ENCODE results near the gene ZPR1.

The ZPR1 gene

DNA sequence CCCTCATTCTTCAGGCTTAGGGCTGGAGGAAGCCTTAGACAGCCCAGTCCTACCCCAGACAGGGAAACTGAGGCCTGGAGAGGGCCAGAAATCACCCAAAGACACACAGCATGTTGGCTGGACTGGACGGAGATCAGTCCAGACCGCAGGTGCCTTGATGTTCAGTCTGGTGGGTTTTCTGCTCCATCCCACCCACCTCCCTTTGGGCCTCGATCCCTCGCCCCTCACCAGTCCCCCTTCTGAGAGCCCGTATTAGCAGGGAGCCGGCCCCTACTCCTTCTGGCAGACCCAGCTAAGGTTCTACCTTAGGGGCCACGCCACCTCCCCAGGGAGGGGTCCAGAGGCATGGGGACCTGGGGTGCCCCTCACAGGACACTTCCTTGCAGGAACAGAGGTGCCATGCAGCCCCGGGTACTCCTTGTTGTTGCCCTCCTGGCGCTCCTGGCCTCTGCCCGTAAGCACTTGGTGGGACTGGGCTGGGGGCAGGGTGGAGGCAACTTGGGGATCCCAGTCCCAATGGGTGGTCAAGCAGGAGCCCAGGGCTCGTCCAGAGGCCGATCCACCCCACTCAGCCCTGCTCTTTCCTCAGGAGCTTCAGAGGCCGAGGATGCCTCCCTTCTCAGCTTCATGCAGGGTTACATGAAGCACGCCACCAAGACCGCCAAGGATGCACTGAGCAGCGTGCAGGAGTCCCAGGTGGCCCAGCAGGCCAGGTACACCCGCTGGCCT, 42.5 kb upstream of the ZPR1 start:
- H3K36me3 ChIP-seq (ENCODE audit: low read depth), result no peaks in the 10 kb centered on the region
- H3K9me3 ChIP-seq (ENCODE audit: severe bottlenecking), result no peaks in the 10 kb centered on the region
- DNase-seq (ENCODE audit: low spot score) (no peak), ATAC-seq (ENCODE audit: low read depth) (no peak)
- H3K4me3 ChIP-seq (ENCODE audit: severe bottlenecking), result no peak overlapping the region
- no peak overlapping the region for H3K27ac ChIP-seq (ENCODE audit: poor library complexity, severe bottlenecking)
- no peaks in the 10 kb centered on the region for H3K4me1 ChIP-seq (ENCODE audit: insufficient read depth, poor library complexity, severe bottlenecking)
- H3K27me3 ChIP-seq (ENCODE audit: insufficient read depth, poor library complexity, severe bottlenecking), result no peaks in the 10 kb centered on the region
- TF ChIP-seq, protein P1, sequence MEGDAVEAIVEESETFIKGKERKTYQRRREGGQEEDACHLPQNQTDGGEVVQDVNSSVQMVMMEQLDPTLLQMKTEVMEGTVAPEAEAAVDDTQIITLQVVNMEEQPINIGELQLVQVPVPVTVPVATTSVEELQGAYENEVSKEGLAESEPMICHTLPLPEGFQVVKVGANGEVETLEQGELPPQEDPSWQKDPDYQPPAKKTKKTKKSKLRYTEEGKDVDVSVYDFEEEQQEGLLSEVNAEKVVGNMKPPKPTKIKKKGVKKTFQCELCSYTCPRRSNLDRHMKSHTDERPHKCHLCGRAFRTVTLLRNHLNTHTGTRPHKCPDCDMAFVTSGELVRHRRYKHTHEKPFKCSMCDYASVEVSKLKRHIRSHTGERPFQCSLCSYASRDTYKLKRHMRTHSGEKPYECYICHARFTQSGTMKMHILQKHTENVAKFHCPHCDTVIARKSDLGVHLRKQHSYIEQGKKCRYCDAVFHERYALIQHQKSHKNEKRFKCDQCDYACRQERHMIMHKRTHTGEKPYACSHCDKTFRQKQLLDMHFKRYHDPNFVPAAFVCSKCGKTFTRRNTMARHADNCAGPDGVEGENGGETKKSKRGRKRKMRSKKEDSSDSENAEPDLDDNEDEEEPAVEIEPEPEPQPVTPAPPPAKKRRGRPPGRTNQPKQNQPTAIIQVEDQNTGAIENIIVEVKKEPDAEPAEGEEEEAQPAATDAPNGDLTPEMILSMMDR (IDR thresholded peaks at IDR 0.05; ENCODE audit: poor library complexity, severe bottlenecking), result no peak

DNA sequence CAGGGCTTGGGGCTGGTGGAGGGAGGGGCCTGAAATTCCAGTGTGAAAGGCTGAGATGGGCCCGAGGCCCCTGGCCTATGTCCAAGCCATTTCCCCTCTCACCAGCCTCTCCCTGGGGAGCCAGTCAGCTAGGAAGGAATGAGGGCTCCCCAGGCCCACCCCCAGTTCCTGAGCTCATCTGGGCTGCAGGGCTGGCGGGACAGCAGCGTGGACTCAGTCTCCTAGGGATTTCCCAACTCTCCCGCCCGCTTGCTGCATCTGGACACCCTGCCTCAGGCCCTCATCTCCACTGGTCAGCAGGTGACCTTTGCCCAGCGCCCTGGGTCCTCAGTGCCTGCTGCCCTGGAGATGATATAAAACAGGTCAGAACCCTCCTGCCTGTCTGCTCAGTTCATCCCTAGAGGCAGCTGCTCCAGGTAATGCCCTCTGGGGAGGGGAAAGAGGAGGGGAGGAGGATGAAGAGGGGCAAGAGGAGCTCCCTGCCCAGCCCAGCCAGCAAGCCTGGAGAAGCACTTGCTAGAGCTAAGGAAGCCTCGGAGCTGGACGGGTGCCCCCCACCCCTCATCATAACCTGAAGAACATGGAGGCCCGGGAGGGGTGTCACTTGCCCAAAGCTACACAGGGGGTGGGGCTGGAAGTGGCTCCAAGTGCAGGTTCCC, 41.8 kb upstream of the ZPR1 start, which contains the start of gene APOC3:
Gene APOC3, plus strand, starts transcription at position 383 of the 659 bp plus-strand sequence. CDS start 676 bp downstream, outside the sequence.
- Histone ChIP-seq H3K4me1 (ENCODE audit: insufficient read depth, poor library complexity, severe bottlenecking) (no peaks in the 10 kb centered on the region), H3K27me3 (ENCODE audit: insufficient read depth, poor library complexity, severe bottlenecking) (no peaks in the 10 kb centered on the region), H3K36me3 (ENCODE audit: low read depth) (no peaks in the 10 kb centered on the region), H3K4me3 (ENCODE audit: severe bottlenecking) (no peak within 1 kb of the TSS), H3K9me3 (ENCODE audit: severe bottlenecking) (no peaks in the 10 kb centered on the region), H3K27ac (ENCODE audit: poor library complexity, severe bottlenecking) (no peak within 1 kb of the TSS)
- TF ChIP-seq, protein P1 (IDR thresholded peaks at IDR 0.05; ENCODE audit: poor library complexity, severe bottlenecking), result no peak
- DNase-seq (ENCODE audit: low spot score), result no peak
- no peak for ATAC-seq (ENCODE audit: low read depth)

DNA sequence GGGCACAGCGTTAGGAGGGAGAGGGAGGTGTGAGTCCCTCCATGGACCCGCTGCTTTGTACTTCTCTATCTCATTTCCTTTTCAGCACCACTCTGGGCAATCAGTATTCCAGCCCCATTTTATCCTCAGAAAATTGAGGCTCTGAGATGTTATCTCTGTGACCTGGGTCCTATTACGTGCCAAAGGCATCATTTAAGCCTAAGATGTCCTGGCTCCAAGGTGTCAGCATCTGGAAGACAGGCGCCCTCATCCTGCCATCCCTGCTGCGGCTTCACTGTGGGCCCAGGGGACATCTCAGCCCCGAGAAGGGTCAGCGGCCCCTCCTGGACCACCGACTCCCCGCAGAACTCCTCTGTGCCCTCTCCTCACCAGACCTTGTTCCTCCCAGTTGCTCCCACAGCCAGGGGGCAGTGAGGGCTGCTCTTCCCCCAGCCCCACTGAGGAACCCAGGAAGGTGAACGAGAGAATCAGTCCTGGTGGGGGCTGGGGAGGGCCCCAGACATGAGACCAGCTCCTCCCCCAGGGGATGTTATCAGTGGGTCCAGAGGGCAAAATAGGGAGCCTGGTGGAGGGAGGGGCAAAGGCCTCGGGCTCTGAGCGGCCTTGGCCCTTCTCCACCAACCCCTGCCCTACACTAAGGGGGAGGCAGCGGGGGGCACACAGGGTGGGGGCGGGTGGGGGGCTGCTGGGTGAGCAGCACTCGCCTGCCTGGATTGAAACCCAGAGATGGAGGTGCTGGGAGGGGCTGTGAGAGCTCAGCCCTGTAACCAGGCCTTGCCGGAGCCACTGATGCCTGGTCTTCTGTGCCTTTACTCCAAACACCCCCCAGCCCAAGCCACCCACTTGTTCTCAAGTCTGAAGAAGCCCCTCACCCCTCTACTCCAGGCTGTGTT, 41.1 kb upstream of the ZPR1 start:
- no peak overlapping the region for H3K27ac ChIP-seq (ENCODE audit: poor library complexity, severe bottlenecking)
- TF ChIP-seq, protein P1 (IDR thresholded peaks at IDR 0.05; ENCODE audit: poor library complexity, severe bottlenecking), result no peak
- H3K9me3 ChIP-seq (ENCODE audit: severe bottlenecking), result no peaks in the 10 kb centered on the region
- no peak overlapping the region for H3K4me3 ChIP-seq (ENCODE audit: severe bottlenecking)
- H3K27me3 ChIP-seq (ENCODE audit: insufficient read depth, poor library complexity, severe bottlenecking), result no peaks in the 10 kb centered on the region
- no peaks in the 10 kb centered on the region for H3K4me1 ChIP-seq (ENCODE audit: insufficient read depth, poor library complexity, severe bottlenecking)
- no peak for ATAC-seq (ENCODE audit: low read depth)
- H3K36me3 ChIP-seq (ENCODE audit: low read depth), result no peaks in the 10 kb centered on the region
- no peak for DNase-seq (ENCODE audit: low spot score)

DNA sequence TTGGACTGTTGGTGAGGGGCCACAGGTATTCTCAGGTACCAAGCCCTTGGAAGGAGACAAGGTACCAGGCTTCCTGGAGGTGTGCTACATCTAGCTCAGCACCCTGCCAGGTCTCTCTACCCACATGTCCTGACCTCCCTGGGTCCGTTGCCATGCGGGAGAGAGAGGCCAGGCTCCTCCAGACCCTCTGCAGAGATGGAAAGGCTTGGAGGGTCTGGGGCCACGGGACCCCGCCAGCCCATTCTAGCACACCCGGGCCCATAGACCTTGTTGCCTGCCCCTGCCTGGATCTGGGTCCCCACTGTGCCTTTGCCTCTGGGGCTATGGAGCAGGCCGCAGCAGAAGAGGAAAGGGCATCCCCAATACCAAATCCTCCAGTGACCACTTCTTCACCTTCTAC, 39.6 kb upstream of the ZPR1 start:
- H3K27me3 ChIP-seq (ENCODE audit: insufficient read depth, poor library complexity, severe bottlenecking), result no peaks in the 10 kb centered on the region
- H3K9me3 ChIP-seq (ENCODE audit: severe bottlenecking), result no peaks in the 10 kb centered on the region
- no peak for ATAC-seq (ENCODE audit: low read depth)
- no peaks in the 10 kb centered on the region for H3K4me1 ChIP-seq (ENCODE audit: insufficient read depth, poor library complexity, severe bottlenecking)
- no peaks in the 10 kb centered on the region for H3K36me3 ChIP-seq (ENCODE audit: low read depth)
- DNase-seq (ENCODE audit: low spot score), result no peak
- TF ChIP-seq, protein P1 (IDR thresholded peaks at IDR 0.05; ENCODE audit: poor library complexity, severe bottlenecking), result no peak
- H3K4me3 ChIP-seq (ENCODE audit: severe bottlenecking), result no peak overlapping the region
- H3K27ac ChIP-seq (ENCODE audit: poor library complexity, severe bottlenecking), result no peak overlapping the region
